HG02610 (cell line): ENCODE data around the gene RTL3.
"Not testable (repeated sequence)": the region's sequence is repeated elsewhere in the genome, so short reads cannot be mapped to it uniquely, and the experiment has no call there.

Source experiments
- ATAC-seq: cut with Tn5 transposase; IDR thresholded peaks from one replicate; pipeline ENCODE4 v1.9.1; 2021; ENCODE audit warnings: mild to moderate bottlenecking, moderate library complexity; ENCODE audit not compliant: unreplicated experiment

Gene RTL3

GRCh38 chrX:78658845-78659744 is at the start of gene RTL3:
Gene RTL3, minus strand, starts transcription at chrX:78659328. Its CDS starts 908 bp downstream, at chrX:78658420.
- ATAC-seq, result peak; percentile 58

GRCh38 chrX:78708816-78709215 is 49.7 kb upstream of the RTL3 start:
- no peak for ATAC-seq

- no peak for ATAC-seq
These were observed 49.1 kb upstream of the RTL3 start for GRCh38 chrX:78708262-78708661.

- no peak for ATAC-seq
These were observed 46.9 kb upstream of the RTL3 start for GRCh38 chrX:78706071-78706470.

GRCh38 chrX:78693536-78693935 is 34.4 kb upstream of the RTL3 start:
- no peak for ATAC-seq

GRCh38 chrX:78693012-78693411 is 33.9 kb upstream of the RTL3 start:
- no peak for ATAC-seq

DNA sequence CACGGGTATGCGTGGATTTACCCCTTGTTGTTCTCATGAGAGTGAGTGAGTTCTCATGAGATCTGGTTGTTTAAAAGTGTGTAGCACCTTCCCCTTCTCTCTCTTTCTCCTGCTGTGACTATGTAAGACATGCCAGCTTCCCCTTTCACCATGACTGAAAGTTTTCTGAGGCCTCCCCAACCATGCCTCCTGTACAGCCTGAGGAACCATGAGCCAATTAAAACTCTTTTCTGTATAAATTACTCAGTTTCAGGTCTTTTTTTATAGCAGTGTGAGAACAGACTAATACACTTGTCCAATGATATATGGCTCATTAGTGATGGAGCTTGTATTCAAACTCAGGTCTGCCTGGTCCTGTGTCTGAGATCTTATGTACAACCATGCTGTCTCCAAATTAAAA is 28.5 kb upstream of the RTL3 start:
- ATAC-seq, result peak; percentile 97

- ATAC-seq, result no peak
These were observed 14.1 kb upstream of the RTL3 start for GRCh38 chrX:78673246-78673645.

- ATAC-seq, result no peak
These were observed 6.2 kb upstream of the RTL3 start for GRCh38 chrX:78665342-78665741.

- ATAC-seq, result no peak
These were observed 2.7 kb upstream of the RTL3 start for GRCh38 chrX:78661836-78662235.

- ATAC-seq, result no peak
These were observed 827 bp upstream of the RTL3 start for GRCh38 chrX:78659955-78660354.

DNA sequence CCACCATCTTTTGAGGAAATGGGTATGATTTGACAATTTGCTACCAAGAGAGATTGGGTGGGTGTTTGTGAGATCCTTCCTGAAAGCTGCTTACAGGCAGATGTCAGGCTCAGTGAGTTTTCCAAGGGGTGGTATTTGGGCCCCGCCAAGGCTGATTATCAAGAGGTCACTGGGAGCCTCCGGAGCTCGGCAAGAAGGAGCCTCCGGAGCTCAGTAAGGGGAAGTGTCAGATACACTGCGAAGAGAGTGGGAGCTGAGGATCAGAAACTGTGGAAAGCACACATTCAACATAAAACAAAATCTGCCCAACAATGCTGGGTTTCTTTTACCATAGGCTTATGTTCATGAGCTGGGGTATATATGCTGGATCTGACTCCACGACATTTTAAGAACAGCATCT is 714 bp downstream of the RTL3 start:
- ATAC-seq, result no peak

DNA sequence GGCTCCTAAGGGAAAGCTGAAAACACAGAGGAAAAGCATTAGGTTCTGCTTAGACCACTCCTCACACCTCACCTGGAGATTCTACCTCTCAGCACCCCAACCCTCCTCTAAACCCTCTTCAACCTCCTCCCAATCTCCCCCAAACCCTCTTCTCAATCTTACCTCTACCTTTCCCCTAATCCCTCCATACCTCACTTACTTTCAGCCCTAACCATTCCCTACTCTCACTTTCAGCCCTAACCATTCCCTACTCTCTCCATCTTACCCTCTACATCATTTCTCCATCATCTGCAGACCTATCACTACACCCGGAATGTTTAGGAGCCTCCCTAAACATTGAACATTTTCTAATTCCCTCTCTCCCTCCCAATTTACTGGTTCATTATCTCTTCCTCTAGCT is 3.5 kb downstream of the RTL3 start:
- ATAC-seq, result no peak

DNA sequence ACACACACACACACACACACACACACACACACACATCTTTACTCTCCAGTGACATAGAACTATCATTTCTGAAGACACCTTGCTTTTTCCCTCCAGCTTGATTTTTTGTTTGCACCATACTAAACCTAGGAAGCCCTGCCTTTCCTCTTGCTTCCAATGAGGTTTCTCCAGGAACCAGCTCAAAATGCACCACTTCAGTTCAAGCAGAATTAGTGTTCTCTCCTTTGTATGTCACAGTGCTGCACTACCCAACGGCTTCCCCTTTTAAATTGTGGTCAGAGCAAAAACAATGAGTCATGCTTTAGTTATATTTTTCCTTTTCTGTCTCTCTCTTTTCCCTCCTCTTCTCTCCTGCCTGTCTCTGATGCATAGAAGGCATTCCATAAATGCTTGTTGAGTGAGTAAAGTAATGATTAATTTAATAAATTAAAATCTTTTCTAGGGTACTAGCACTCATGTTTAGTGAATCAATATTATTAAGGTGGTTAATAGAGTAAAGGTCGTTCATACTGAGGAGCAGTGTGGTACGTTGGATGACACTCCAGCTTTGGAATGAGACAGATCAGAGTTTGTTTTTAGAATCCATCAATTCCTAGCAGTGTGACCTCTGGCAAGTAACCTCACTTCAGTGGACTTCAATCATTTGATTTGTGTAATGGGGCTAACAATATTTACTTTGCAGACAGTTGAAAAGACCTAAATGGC is 5.9 kb downstream of the RTL3 start:
- ATAC-seq, result peak; percentile 60

GRCh38 chrX:78650906-78651437 is 8.2 kb downstream of the RTL3 start:
- ATAC-seq, result peak; percentile 85

GRCh38 chrX:78643874-78644273 is 15.3 kb downstream of the RTL3 start:
- no peak for ATAC-seq

DNA sequence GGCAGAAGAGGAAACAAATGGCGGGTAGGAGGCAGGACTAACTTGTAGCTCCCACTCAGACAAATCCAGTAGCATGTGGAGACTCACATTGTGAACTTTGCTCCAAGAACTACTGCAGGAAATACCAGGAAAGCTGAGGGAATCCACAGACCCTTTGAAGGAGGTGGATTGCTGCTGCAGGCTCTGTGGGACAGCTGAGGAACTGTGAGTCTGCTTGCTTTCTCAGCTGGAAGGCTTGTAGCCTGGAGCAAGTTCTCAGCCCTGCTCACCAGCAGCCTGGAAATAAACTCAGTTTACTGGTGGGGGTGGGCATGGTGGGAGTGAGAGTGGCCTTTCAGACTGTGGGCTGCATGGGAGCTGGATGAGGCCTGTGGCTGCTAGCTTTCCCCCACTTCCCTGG is 16.0 kb downstream of the RTL3 start:
- ATAC-seq, result no peak

DNA sequence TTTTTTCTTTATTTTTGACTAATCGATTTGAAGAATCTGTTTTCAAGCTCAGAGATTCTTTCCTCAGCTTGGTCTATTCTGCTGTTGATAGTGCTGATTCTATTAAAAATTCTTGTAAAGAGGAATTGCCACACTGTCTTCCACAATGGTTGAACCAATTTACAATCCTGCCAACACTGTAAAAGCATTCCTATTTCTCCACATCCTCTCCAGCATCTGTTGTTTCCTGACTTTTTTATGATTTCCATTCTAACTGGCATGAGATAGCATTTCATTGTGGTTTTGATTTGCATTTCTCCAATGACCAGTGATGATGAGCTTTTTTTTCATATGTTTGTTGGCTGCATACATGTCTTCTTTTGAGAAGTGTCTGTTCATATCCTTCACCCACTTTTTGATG is 23.0 kb downstream of the RTL3 start:
- not testable (repeated sequence) for ATAC-seq

- no peak for ATAC-seq
These were observed 33.9 kb downstream of the RTL3 start for GRCh38 chrX:78624962-78625909.

DNA sequence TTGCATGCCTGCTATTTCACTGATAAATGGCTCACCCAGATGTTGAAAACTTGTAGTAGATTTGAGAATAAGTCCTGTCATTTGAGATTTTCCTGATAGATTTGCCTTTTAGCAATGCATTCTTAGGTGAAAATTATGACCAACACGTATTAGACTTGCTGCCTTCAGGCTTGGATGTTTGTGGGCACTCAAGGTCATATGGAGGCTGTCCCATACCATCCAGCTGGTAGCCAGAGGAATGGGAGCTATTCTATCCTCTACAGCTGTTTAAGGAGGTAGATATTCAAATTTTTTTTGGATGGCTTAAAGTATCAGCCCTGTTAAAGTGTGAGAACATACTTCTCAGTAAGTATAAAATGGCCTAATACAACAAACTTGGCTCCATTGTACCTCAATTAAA is 34.7 kb downstream of the RTL3 start:
- no peak for ATAC-seq

GRCh38 chrX:78622831-78623230 is 36.3 kb downstream of the RTL3 start:
- ATAC-seq, result no peak
